Stimulated activated CD8-positive, alpha-beta memory T cell treated with anti-CD3 and anti-CD28 coated beads, Interleukin-15, amount 100 ng/mL, for 48 hours (primary cell): ENCODE results near the gene GLP1R.

Experiments used
- DNase-seq, 2 donors: peaks; one replicate each; pipeline ENCODE4 v3.0.0-alpha.2; 2020; ENCODE audit warnings: low read depth in 2 of 2

GLP1R gene

DNA sequence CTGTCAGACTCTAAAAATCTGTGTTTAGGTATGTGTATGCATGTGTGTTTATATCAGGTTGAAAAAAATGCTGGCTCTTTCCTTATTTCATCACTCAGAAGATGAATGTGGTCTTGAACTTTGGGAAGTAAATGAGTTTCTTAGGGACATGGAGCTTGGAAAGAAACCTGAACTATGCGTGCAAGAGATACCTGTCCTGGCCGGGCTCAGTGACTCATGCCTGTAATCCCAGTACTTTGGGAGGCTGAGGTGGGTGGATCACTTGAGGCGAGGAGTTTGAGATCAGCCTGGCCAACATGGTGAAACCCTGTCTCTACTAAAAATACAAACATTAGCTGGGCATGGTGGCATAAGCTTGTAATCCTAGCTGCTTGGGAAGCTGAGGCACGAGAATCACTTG lies 4.4 kb upstream of the GLP1R start:
- no peak for DNase-seq

GRCh38 chr6:39047434-39048327 lies 900 bp upstream of the GLP1R start:
- no peak for DNase-seq

GRCh38 chr6:39049575-39050283 lies 1.1 kb downstream of the GLP1R start:
- DNase-seq = no peak

DNA sequence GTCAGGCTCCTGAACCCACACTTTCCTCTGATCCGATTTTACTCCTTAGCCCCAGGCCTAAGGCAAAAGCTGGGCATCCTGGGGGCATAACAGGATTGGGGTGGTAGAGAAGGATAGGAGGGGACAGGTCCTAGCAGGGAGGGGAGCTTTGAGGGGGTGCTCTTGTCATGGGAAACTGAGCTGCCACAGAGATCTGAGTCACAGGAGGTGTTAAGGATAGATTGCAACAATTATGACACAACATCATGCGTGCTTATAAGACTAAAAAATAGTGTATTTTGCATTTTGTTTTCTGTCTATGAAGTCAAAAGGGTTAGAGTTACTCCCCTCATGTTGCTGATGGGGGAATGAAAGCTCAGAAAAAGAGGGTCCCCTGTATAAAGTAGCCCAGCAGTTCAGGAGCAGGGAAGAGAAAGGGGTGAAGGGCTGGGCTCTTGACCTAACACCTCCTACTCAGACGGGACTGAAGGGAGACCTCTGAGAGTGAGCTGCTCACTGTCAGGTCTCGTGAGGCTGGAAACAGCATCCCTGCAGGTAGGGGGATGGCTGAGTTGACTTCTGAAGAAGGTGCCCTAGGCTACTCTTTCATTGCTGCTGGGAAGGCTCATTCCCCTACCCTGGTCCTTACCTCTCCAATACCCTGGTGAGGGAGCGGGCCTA lies 2.0 kb downstream of the GLP1R start:
- DNase-seq = no peak

- no peak for DNase-seq
These were observed 3.0 kb downstream of the GLP1R start for GRCh38 chr6:39051399-39052122.

DNA sequence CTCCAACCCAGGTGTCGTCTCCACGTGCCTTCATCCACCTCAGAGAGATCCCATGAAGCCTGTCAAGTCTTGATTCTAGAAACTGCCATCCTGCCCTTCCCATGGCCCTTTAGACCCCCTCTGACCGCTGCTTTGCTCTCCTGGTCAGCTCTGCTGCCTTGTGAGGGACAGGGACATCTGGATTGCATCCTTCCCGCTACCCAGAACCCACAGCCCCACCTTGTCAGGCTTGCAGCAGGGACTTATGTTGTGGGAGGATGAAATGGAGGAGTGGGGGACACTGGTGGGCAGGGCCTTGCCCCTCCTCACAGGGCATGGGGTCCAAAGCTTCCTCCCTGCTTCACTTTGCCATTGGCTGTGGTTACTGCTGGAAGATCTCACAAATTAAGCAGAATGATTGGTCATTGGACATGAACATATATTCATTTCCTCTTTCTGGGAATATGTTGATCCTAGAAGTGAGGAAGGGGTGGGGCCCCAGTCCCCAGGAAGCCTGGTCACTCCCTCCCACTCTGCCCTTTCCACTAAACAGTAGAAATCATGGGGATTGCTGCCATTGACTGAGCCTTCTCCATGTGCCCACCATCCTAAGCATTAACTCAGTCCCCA lies 4.5 kb downstream of the GLP1R start:
- no peak for DNase-seq

DNA sequence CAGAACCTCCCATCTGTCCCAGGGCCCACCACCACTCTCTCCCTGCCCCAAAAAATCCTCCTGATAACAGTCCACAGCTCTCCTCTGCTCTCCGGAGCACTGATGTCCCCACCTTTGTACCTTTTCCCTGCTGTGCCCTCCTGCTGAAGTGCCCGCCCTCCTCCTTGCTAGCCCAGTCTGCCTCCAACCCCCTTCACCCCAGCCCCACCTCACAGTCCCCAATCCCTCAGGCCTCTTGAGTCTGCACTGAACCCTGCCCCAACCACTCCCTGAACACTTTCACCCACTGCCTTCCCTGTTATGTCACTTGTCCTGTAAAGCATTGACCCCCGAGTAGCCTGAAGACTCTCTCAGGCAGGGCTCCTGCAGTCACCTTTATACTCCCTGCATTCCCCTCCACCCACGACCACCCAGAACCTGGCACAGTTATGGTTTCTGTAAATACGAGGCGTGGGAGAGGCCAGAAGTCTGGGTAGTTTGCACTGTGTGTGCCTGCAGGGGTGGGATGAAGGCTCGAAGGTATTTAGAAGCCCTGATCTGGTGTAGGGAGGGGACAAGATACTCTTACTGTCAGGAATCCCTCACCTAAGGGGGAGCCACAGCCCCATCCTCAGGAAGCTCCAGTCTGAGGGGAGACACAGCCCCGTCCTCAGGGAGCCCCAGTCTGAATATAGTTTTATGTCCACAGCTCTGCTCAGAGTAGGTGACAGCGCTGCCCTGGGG lies 5.4 kb downstream of the GLP1R start:
- no peak for DNase-seq

GRCh38 chr6:39054577-39055142 lies 6.1 kb downstream of the GLP1R start:
- no peak for DNase-seq

- no peak for DNase-seq
These were observed 7.1 kb downstream of the GLP1R start for GRCh38 chr6:39055661-39056060.

DNA sequence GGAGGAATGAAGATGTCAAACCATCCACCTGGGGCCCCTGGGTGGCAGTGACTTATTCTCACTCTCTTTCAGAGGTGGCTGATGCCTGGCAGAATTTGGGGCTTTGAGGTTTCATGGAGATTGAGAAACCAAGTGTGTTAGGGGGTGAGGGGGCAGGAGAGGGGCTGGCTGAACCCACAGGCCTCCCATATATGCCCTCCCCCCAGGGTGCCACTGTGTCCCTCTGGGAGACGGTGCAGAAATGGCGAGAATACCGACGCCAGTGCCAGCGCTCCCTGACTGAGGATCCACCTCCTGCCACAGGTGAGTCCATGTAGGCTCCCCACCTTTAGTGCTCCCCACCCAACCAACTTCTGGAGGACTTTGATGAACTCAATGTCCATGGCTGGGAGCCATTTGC lies 7.6 kb downstream of the GLP1R start:
- DNase-seq = no peak

GRCh38 chr6:39056681-39057080 lies 8.1 kb downstream of the GLP1R start:
- DNase-seq = no peak

- no peak for DNase-seq
These were observed 8.9 kb downstream of the GLP1R start for GRCh38 chr6:39057251-39058155.

GRCh38 chr6:39058471-39059147 lies 10.0 kb downstream of the GLP1R start:
- no peak for DNase-seq

- no peak for DNase-seq
These were observed 11.1 kb downstream of the GLP1R start for GRCh38 chr6:39059496-39060310.

- no peak for DNase-seq
These were observed 12.0 kb downstream of the GLP1R start for GRCh38 chr6:39060467-39061160.

- DNase-seq = no peak
These were observed 12.6 kb downstream of the GLP1R start for GRCh38 chr6:39061182-39061581.

- DNase-seq = no peak
These were observed 13.0 kb downstream of the GLP1R start for GRCh38 chr6:39061588-39061987.
